Thyroid gland (tissue), 4 donors: ENCODE measurements around the gene ROBO2. TPM values are rescaled to one million over a fixed set of nuclear protein-coding genes. Genes with fewer than 3 reads are reported as not detected.

Source experiments
- DNase-seq, 2 donors: peaks; one replicate each; pipeline ENCODE4 v3.0.0-alpha.2; 2019
- H3K27ac ChIP-seq, 3 donors: fragments of 200-600 bp; sonication (generic); 1 replicate in 2 of 3; 2 replicates in 1 of 3; pipeline ENCODE4 v1.5.1; 2016 to 2019; ENCODE audit warnings: mild to moderate bottlenecking in 1 of 3, moderate library complexity in 1 of 3
- H3K27me3 ChIP-seq: fragments of 200-600 bp; sonication (generic); one replicate; pipeline ENCODE4 v1.5.1; 2019
- H3K36me3 ChIP-seq, 2 donors: fragments of 200-600 bp; sonication (generic); one replicate each; pipeline ENCODE4 v1.5.1; 2016 to 2019
- H3K4me1 ChIP-seq, 2 donors: fragments of 200-600 bp; sonication (generic); one replicate each; pipeline ENCODE4 v1.5.1; 2017 to 2019
- H3K4me3 ChIP-seq, 3 donors: fragments of 200-600 bp; sonication (generic); replicated peaks in 1 of 3; 1 replicate in 2 of 3; 2 replicates in 1 of 3; pipeline ENCODE4 v1.5.1; 2016; ENCODE audit warnings: mild to moderate bottlenecking in 1 of 3
- H3K9me3 ChIP-seq: fragments of 200-600 bp; sonication (generic); one replicate; pipeline ENCODE4 v1.5.1; 2017
- POLR2A ChIP-seq, 2 donors: fragments of 450-650 bp; IDR thresholded peaks; one replicate each; pipeline ENCODE4 v1.6.1; 2017; ENCODE audit warnings: antibody characterized with exemption in 2 of 2, mild to moderate bottlenecking in 2 of 2, moderate library complexity in 1 of 2
- WGBS, 2 donors: methylation state at CpG; one replicate each; pipeline ENCODE4 v1.1.5; 2017; 5-methylcytosine and 5-hydroxymethylcytosine counted together
- intact Hi-C: fragments of 100-400 bp; cut with DNase I; formaldehyde crosslinking; loops from one replicate; pipeline ENCODE4 v1.15.1; 2023
- total RNA-seq, 4 donors: library from RNA; depleted of rRNA; stranded (reverse); fragments of >200 nt; gene quantifications; one replicate each; pipeline ENCODE4 v1.2.3, GENCODE V29; 2016
- TF ChIP-seq, protein P1 (sequence below), 6 experiments: fragments of 200-600 bp in 3 of 6; fragments of 450-650 bp in 3 of 6; sonication (generic) in 3 of 6; IDR thresholded peaks; one replicate each; pipeline ENCODE4 v1.5.1; 2016 to 2019; ENCODE audit warnings: antibody characterized with exemption in 6 of 6, mild to moderate bottlenecking in 2 of 6, inconsistent platforms in 1 of 6, moderate library complexity in 1 of 6

ROBO2 gene
- total RNA-seq, 4 donors from 2014 or later: 0.56 to 1.5 TPM; not detected in 2

DNA sequence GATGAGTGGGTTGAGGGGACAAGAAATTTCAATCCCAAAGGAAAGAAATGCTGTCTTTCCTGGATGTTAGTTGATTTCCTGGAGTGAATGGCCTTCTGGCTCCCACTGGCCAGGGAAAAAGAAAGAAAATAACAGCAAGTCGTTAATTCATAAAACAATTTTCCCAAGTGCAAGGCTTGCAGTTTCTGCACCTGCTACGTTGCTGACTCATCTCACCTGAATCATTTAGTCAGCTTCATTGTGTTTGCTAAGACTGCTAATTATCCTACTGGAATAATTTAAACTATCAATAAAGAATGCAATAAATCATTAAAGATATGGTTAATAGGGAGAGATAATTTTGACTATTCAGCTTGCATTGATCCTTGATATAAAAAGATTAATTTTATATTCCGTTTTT is 387.6 kb downstream of the ROBO2 start:
- H3K4me1 ChIP-seq: no peaks in the 10 kb centered on the region
- H3K27me3 ChIP-seq: no peaks in the 10 kb centered on the region
- H3K27ac ChIP-seq: no peak overlapping the region
- WGBS, 2 donors: 86 to 92% methylated on average over 3 of the region's 3 CpGs
- intact Hi-C loops: no loop called here
- no peaks in the 10 kb centered on the region for H3K9me3 ChIP-seq
- H3K4me3 ChIP-seq: no peak overlapping the region
- TF ChIP-seq POLR2A (IDR thresholded peaks at IDR 0.05): no peak
- TF ChIP-seq, protein P1, sequence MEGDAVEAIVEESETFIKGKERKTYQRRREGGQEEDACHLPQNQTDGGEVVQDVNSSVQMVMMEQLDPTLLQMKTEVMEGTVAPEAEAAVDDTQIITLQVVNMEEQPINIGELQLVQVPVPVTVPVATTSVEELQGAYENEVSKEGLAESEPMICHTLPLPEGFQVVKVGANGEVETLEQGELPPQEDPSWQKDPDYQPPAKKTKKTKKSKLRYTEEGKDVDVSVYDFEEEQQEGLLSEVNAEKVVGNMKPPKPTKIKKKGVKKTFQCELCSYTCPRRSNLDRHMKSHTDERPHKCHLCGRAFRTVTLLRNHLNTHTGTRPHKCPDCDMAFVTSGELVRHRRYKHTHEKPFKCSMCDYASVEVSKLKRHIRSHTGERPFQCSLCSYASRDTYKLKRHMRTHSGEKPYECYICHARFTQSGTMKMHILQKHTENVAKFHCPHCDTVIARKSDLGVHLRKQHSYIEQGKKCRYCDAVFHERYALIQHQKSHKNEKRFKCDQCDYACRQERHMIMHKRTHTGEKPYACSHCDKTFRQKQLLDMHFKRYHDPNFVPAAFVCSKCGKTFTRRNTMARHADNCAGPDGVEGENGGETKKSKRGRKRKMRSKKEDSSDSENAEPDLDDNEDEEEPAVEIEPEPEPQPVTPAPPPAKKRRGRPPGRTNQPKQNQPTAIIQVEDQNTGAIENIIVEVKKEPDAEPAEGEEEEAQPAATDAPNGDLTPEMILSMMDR (IDR thresholded peaks at IDR 0.05): no peak
- no peaks in the 10 kb centered on the region for H3K36me3 ChIP-seq
- DNase-seq: no peak

DNA sequence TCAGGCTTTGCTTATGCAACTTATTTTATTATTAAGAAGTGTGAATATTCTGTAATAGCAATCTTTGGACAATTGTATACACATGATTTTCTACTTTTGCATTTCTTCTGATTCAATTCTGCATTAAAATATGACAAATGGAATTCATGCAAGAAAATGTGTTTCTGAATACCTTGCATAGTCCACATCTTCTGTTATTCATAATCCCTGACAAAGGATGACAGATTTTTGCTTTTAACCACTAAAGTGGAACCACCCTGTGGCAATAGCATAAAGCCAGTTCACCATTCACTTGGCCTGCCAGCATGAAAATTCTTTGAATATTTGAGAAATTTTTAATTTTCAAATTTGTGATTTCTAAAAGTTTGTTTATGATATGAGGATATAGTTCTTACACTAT is 397.0 kb downstream of the ROBO2 start:
- intact Hi-C loops: no loop called here
- TF ChIP-seq, protein P1 (IDR thresholded peaks at IDR 0.05): no peak
- no peak for TF ChIP-seq POLR2A (IDR thresholded peaks at IDR 0.05)
- no peaks in the 10 kb centered on the region for H3K4me1 ChIP-seq
- no peak for DNase-seq
- no peak overlapping the region for H3K27ac ChIP-seq
- no peaks in the 10 kb centered on the region for H3K36me3 ChIP-seq
- H3K27me3 ChIP-seq: no peaks in the 10 kb centered on the region
- no peak overlapping the region for H3K4me3 ChIP-seq
- no peaks in the 10 kb centered on the region for H3K9me3 ChIP-seq

DNA sequence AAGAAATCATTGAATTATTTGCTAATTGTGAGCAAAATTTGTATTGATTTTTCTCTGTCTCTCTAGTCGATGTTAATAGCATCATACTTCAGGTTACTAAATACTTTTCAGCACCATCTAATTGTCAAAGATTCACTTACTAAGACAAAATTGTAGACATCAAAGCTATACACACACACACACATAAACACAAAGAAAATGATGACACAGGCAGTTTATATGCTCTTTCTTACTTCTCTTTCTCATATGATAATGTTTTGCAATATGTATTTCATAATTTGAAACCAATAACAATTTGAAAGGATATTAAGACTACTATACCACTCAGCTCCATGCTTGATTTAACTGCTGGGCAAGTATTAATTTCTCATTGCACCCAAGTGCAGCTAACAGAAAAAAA is 406.2 kb downstream of the ROBO2 start:
- Histone ChIP-seq H3K9me3 (no peaks in the 10 kb centered on the region), H3K27ac (no peak overlapping the region), H3K36me3 (no peaks in the 10 kb centered on the region), H3K4me1 (no peaks in the 10 kb centered on the region), H3K4me3 (no peak overlapping the region), H3K27me3 (no peaks in the 10 kb centered on the region)
- WGBS, 2 donors: 92 to 96% methylated on average over 1 of the region's 1 CpG
- intact Hi-C loops: no loop called here
- no peak for TF ChIP-seq POLR2A (IDR thresholded peaks at IDR 0.05)
- TF ChIP-seq, protein P1 (IDR thresholded peaks at IDR 0.05): no peak
- DNase-seq: no peak

DNA sequence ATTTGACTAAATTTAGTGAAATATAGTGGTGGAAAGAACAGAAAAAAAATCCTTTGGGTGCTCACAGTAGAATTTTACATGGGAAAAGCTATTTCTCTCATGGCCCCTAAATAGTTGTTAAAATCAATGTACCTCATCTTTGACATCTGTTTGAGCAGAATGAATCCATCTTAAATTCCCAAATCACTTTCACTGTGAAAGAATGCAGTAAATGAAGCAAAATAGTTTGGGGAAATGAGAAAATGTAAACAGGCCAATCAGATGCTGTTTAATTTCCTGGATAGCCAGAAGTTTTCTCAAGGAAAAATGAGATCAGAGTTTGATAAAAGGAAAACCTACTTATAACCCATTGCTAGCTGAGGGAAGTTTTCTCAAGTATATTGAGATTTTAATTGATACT is 406.9 kb downstream of the ROBO2 start:
- Histone ChIP-seq H3K4me1 (no peaks in the 10 kb centered on the region), H3K36me3 (no peaks in the 10 kb centered on the region), H3K27me3 (no peaks in the 10 kb centered on the region), H3K27ac (no peak overlapping the region), H3K9me3 (no peaks in the 10 kb centered on the region), H3K4me3 (no peak overlapping the region)
- intact Hi-C loops: no loop called here
- no peak for TF ChIP-seq POLR2A (IDR thresholded peaks at IDR 0.05)
- TF ChIP-seq, protein P1 (IDR thresholded peaks at IDR 0.05): no peak
- DNase-seq: no peak

DNA sequence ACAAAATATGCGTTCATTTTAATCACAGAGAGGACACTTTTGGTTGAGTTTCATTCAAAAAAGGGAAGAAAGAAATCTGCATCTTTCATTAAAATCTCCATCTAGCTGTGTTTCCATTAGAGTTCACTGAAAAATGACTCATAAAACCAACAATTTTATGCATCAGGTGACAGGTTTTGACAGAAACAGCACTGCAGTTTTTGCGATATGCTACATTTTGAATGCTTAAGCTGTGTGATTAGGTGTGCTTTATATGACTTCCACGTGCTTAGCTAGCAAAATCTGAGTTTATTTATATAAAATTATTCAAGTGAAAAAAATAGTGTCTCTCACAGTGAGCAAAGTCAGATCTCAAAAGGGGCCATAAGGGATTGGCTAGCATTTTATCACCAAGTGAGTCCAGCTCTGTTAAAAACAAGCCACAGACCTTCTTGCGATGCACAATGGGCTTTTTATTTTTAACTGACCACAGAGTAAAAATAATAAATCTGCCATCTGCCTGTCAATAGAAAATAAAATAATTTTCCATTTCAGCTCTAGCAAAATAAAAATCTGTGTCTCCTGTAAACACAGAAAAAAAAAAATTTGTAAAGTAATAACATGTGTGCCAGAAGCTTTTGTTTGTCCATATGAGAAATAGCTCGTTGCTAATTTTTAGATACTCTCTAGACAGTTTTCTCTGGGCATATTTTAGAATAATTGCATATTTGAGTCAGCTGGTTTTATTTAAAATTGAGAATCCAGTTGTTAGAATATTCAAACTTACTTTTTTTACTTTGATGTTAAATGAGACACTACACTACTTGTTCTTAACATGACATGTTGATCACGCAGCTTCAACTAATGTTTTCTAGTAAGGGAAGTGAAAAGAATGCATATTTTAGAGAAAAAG is 409.8 kb downstream of the ROBO2 start:
- Histone ChIP-seq H3K36me3 (no peaks in the 10 kb centered on the region), H3K4me1 (no peaks in the 10 kb centered on the region), H3K4me3 (no peak overlapping the region), H3K27me3 (no peaks in the 10 kb centered on the region), H3K27ac (no peak overlapping the region), H3K9me3 (no peaks in the 10 kb centered on the region)
- WGBS, 2 donors: 54 to 79% methylated on average over 6 of the region's 6 CpGs
- DNase-seq: no peak
- no peak for TF ChIP-seq POLR2A (IDR thresholded peaks at IDR 0.05)
- TF ChIP-seq, protein P1 (IDR thresholded peaks at IDR 0.05): no peak
- intact Hi-C loops: no loop called here
